ENCODE results near the gene CLTCL1. TPM values are rescaled to one million over a fixed set of nuclear protein-coding genes. Genes with fewer than 3 reads are reported as not detected.
A peak's percentile ranks its signal among the peaks of the same experiment; 100 is the strongest.

Gene CLTCL1
- total RNA-seq, 4 donors from 2014 or later: 111 to 311 (median 215) TPM

DNA sequence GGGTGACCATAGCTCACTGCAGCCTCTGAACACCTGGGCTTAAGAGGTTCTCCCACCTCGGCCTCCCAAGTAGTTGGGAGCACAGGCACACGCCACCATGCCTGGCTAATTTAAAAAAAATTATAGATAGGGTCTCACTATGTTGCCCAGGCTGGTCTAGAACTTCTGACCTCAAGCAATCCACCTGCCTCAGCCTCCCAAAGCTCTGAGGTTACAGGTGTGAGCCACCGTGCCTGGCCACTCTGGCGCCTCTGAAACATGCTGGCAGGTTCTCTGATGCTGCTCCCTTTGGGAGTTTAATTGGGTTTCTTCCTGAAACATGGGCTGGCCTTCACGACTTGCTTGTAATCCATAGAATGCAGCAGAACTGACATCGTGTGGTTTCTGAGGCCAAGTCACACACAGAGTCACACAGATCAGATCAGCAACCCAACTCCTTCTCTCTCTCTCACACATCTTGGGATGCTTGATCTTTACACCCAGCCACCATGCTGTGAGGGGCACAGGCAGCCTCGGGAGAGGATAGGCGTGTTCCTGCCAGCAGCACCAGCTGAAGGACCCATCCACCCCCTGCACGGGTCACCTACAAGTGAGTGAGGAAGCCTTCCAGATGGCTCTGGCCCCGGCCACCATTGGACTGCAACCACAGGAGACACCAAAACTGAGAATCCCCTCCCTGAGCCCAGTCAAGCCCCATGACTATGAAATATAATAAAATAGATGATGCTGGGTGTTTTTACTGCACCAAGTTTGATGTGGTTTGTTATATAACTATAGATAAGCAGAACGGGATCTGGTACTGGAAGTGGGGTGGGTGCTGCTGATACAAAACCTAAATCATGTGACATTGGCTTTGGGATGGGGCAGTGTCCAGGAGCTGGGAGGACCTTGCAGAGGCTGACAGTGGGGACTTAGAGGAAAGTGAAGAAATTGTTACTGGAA, 138.3 kb downstream of the CLTCL1 start:
- H3K27ac ChIP-seq: no peak overlapping the region
- in situ Hi-C loops (cut with MboI; ENCODE audit: low sequenced_read_pairs in 4 of 4): no loop called here
- peaks cover 43 to 51% (median 48%) of the 10 kb centered on the region in 3 donors for H3K27me3 ChIP-seq
- DNase-seq (no peak), ATAC-seq (no peak)
- no peaks in the 10 kb centered on the region for H3K9me3 ChIP-seq
- TF ChIP-seq POLR2A (IDR thresholded peaks at IDR 0.05) (no peak), CTCF (IDR thresholded peaks at IDR 0.05 in 4 of 5, conservative IDR thresholded peaks at IDR 0.05 in 1 of 5) (no peak)
- peaks cover 0 to 6% of the 10 kb centered on the region in 2 donors for H3K4me1 ChIP-seq
- H3K4me3 ChIP-seq: no peak overlapping the region
- H3K36me3 ChIP-seq: no peaks in the 10 kb centered on the region
- intact Hi-C loops (cut with DNase I; ENCODE audit: low total_unique reads): no loop called here

GRCh38 chr22:19151329-19152191, 140.0 kb downstream of the CLTCL1 start:
- in situ Hi-C loops (cut with MboI; ENCODE audit: low sequenced_read_pairs in 4 of 4) (no loop called here), intact Hi-C loops (cut with DNase I; ENCODE audit: low total_unique reads) (no loop called here)
- Histone ChIP-seq H3K27ac (no peak overlapping the region), H3K4me3 (no peak overlapping the region), H3K36me3 (no peaks in the 10 kb centered on the region), H3K27me3 (peaks cover 46 to 52% (median 52%) of the 10 kb centered on the region in 3 donors), H3K4me1 (peaks cover 0 to 6% of the 10 kb centered on the region in 2 donors), H3K9me3 (no peaks in the 10 kb centered on the region)
- TF ChIP-seq CTCF (IDR thresholded peaks at IDR 0.05 in 4 of 5, conservative IDR thresholded peaks at IDR 0.05 in 1 of 5): no peak
- TF ChIP-seq POLR2A (IDR thresholded peaks at IDR 0.05): no peak
- DNase-seq (no peak), ATAC-seq (no peak)

DNA sequence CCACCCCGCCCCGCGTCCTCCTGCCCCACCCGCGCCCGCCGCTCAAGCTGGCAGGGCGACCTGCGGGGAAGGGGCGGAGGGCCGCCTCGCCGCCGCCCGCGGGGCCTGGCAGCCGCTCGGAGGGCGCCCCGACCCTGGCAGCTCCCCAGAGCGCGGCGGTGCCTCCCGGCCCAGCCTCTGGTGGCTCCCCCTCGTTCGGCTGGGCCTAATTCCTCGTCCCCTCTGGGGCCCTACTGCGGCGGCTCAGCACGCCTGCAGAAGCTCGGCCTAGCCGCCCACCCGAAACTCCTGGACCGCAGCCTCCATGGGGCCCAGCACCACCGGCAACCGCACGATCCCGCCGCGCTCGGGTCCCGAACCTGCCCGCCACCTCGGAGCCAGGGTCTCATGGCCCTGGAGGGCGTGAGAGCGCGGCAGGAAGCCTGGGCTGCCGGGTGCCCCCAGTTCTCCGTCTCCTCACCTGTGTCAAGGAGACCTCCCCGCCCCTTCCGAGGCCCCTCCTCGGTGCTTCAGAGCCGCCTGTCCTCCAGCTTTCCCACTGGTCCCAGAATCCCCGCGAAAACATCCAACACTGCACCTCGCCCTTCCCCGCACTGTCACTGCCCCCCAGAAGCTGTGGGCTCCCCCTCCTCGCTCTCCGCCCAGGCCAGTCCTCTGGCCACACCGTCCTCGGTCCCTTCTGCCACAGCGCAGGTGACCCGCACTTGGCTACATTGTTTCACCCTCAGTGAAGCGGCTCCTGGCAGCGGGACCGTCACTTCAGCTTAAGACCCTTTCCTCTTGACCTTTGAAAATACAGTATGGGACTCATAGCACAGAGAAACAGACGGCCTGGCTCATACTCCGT, 140.8 kb downstream of the CLTCL1 start:
- Histone ChIP-seq H3K9me3 (no peaks in the 10 kb centered on the region), H3K27ac (no peak overlapping the region), H3K4me1 (peaks cover 0 to 6% of the 10 kb centered on the region in 2 donors), H3K36me3 (no peaks in the 10 kb centered on the region), H3K4me3 (no peak overlapping the region), H3K27me3 (peaks cover 46 to 52% (median 52%) of the 10 kb centered on the region in 3 donors)
- TF ChIP-seq POLR2A (IDR thresholded peaks at IDR 0.05): no peak
- no peak for TF ChIP-seq CTCF (IDR thresholded peaks at IDR 0.05 in 4 of 5, conservative IDR thresholded peaks at IDR 0.05 in 1 of 5)
- intact Hi-C loops (cut with DNase I; ENCODE audit: low total_unique reads): no loop called here
- no peak for DNase-seq
- in situ Hi-C loops (cut with MboI; ENCODE audit: low sequenced_read_pairs in 4 of 4): no loop called here
- ATAC-seq: no peak

GRCh38 chr22:19149991-19150390, 141.5 kb downstream of the CLTCL1 start, which contains the start of gene GSC2:
Gene GSC2, minus strand, starts transcription at chr22:19150292. Its CDS starts 9 bp downstream, at chr22:19150283.
- H3K27ac ChIP-seq: no peak within 1 kb of the TSS
- no peaks in the 10 kb centered on the region for H3K9me3 ChIP-seq
- H3K36me3 ChIP-seq: no peaks in the 10 kb centered on the region
- H3K4me1 ChIP-seq: peaks cover 0 to 6% of the 10 kb centered on the region in 2 donors
- ATAC-seq (no peak), DNase-seq (no peak)
- TF ChIP-seq POLR2A (IDR thresholded peaks at IDR 0.05) (no peak), CTCF (IDR thresholded peaks at IDR 0.05 in 4 of 5, conservative IDR thresholded peaks at IDR 0.05 in 1 of 5) (no peak)
- in situ Hi-C loops (cut with MboI; ENCODE audit: low sequenced_read_pairs in 4 of 4) (loop anchor here in 1 of 4 donors (25.0 kb wide), 1 partner anchor 487 kb away; no protein-coding TSS in a partner anchor), intact Hi-C loops (cut with DNase I; ENCODE audit: low total_unique reads) (no loop called here)
- H3K4me3 ChIP-seq: peak within 1 kb of the TSS; percentile 17 to 47 (median 34)
- peaks cover 46 to 52% (median 52%) of the 10 kb centered on the region in 3 donors for H3K27me3 ChIP-seq

Data from gastrocnemius medialis (tissue), 4 donors.